ENCODE measurements around the gene POLG. TPM values are rescaled to one million over a fixed set of nuclear protein-coding genes. Genes with fewer than 3 reads are reported as not detected.

POLG gene
- total RNA-seq, 4 donors from 2014 or later: 61.1 to 110 (median 82.6) TPM

- intact Hi-C loops (cut with DNase I; ENCODE audit: low total_unique reads): no loop called here
- 97 to 98% methylated on average over 3 of the region's 3 CpGs for WGBS, 2 donors
- DNase-seq (ENCODE audit: low spot score in 2 of 2): no peak
- TF ChIP-seq CTCF (IDR thresholded peaks at IDR 0.05) (no peak), POLR2A (IDR thresholded peaks at IDR 0.05) (no peak)
- H3K4me3 ChIP-seq (ENCODE audit: low read depth, poor library complexity, severe bottlenecking): no peak overlapping the region
These were observed 29.2 kb downstream of the POLG start for GRCh38 chr15:89305395-89305794.

DNA sequence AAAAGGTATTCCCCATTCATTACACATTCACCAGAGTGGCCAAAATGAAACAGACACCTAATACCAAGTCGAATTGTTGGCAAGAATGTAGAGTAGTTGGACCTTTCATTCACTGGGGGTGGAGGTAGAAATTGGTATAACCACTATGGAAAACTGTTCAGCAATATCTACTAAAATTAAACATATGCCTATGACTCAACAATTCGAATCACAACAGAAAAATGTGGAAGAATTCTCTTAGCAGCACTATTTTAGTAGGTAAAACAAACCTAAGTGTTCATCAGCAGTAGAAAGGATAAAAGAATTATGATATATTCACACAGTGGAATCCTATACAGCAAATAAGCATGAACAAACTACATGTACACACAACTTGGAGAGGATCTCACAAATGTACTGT, 30.6 kb downstream of the POLG start:
- TF ChIP-seq CTCF (IDR thresholded peaks at IDR 0.05) (no peak), POLR2A (IDR thresholded peaks at IDR 0.05) (no peak)
- 94 to 95% methylated on average over 2 of the region's 2 CpGs for WGBS, 2 donors
- no peak overlapping the region for H3K4me3 ChIP-seq (ENCODE audit: low read depth, poor library complexity, severe bottlenecking)
- intact Hi-C loops (cut with DNase I; ENCODE audit: low total_unique reads): no loop called here
- DNase-seq (ENCODE audit: low spot score in 2 of 2): no peak

- whole genome bisulfite sequencing, 2 donors: 83 to 88% methylated on average over 5 of the region's 5 CpGs
- TF ChIP-seq POLR2A (IDR thresholded peaks at IDR 0.05): no peak
- no peak for TF ChIP-seq CTCF (IDR thresholded peaks at IDR 0.05)
- no peak overlapping the region for H3K4me3 ChIP-seq (ENCODE audit: low read depth, poor library complexity, severe bottlenecking)
- intact Hi-C loops (cut with DNase I; ENCODE audit: low total_unique reads): no loop called here
- DNase-seq (ENCODE audit: low spot score in 2 of 2): no peak
These were observed 33.1 kb downstream of the POLG start for GRCh38 chr15:89301304-89302089.

GRCh38 chr15:89299896-89300295, 34.7 kb downstream of the POLG start:
- no peak overlapping the region for H3K4me3 ChIP-seq (ENCODE audit: low read depth, poor library complexity, severe bottlenecking)
- intact Hi-C loops (cut with DNase I; ENCODE audit: low total_unique reads): loop anchor here (10.0 kb wide), 1 partner anchor 85 kb away; no protein-coding TSS in a partner anchor
- TF ChIP-seq POLR2A (IDR thresholded peaks at IDR 0.05): no peak
- no peak for TF ChIP-seq CTCF (IDR thresholded peaks at IDR 0.05)
- no peak for DNase-seq (ENCODE audit: low spot score in 2 of 2)

GRCh38 chr15:89293012-89293411, 41.6 kb downstream of the POLG start:
- TF ChIP-seq POLR2A (IDR thresholded peaks at IDR 0.05): no peak
- no peak for TF ChIP-seq CTCF (IDR thresholded peaks at IDR 0.05)
- no peak overlapping the region for H3K4me3 ChIP-seq (ENCODE audit: low read depth, poor library complexity, severe bottlenecking)
- intact Hi-C loops (cut with DNase I; ENCODE audit: low total_unique reads): loop anchor here (10.0 kb wide), 1 partner anchor 78 kb away; no protein-coding TSS in a partner anchor
- WGBS, 2 donors: 92 to 95% methylated on average over 2 of the region's 2 CpGs
- DNase-seq (ENCODE audit: low spot score in 2 of 2): no peak

Measured in lower leg skin (tissue), 4 donors.